ENCODE results near the gene PKD1.
A peak's percentile ranks its signal among the peaks of the same experiment; 100 is the strongest.

Gene PKD1

GRCh38 chr16:2167068-2167638 is 31.5 kb upstream of the PKD1 start:
- DNase-seq = no peak

GRCh38 chr16:2166263-2167067 is 30.8 kb upstream of the PKD1 start:
- no peak for DNase-seq

GRCh38 chr16:2165861-2166260 is 30.2 kb upstream of the PKD1 start:
- DNase-seq = no peak

- DNase-seq = no peak
These were observed 27.6 kb upstream of the PKD1 start for GRCh38 chr16:2163211-2163881.

GRCh38 chr16:2162676-2163118 is 27.0 kb upstream of the PKD1 start:
- no peak for DNase-seq

- no peak for DNase-seq
These were observed 26.2 kb upstream of the PKD1 start for GRCh38 chr16:2161911-2162310.

GRCh38 chr16:2160915-2161551 is 25.3 kb upstream of the PKD1 start:
- DNase-seq = no peak

GRCh38 chr16:2159175-2159838 is 23.6 kb upstream of the PKD1 start:
- no peak for DNase-seq

- DNase-seq = no peak
These were observed 22.6 kb upstream of the PKD1 start for GRCh38 chr16:2158262-2158638.

- no peak for DNase-seq
These were observed 22.0 kb upstream of the PKD1 start for GRCh38 chr16:2157480-2158261.

GRCh38 chr16:2156849-2157224 is 21.1 kb upstream of the PKD1 start:
- no peak for DNase-seq

- no peak for DNase-seq
These were observed 20.5 kb upstream of the PKD1 start for GRCh38 chr16:2155977-2156848.

- peak; percentile 99 for DNase-seq
These were observed 19.6 kb upstream of the PKD1 start, which contains the start of gene TRAF7 for GRCh38 chr16:2155091-2155950. Gene TRAF7 (plus strand): TSS chr16:2155782. CDS start chr16:2163921, 8,139 bp downstream.

GRCh38 chr16:2154533-2155090 is 18.9 kb upstream of the PKD1 start:
- no peak for DNase-seq

GRCh38 chr16:2152695-2153506 is 17.2 kb upstream of the PKD1 start:
- DNase-seq = peak; percentile 42

- DNase-seq = no peak
These were observed 15.7 kb upstream of the PKD1 start for GRCh38 chr16:2151188-2152091.

- DNase-seq = no peak
These were observed 14.9 kb upstream of the PKD1 start for GRCh38 chr16:2150418-2151187.
